GM12872 (cell line): Measurements from ENCODE around the gene PVALEF.

Source experiments
- CTCF ChIP-seq: IDR thresholded peaks from 3 replicates; pipeline ENCODE4 v1.5.1; 2011; ENCODE audit warnings: low read depth, mild to moderate bottlenecking, low read length, moderate library complexity; ENCODE audit not compliant: insufficient read depth

PVALEF gene

GRCh38 chr17:81195941-81196495, 30.7 kb downstream of the PVALEF start:
- no peak for TF ChIP-seq CTCF

GRCh38 chr17:81196505-81197408, 31.4 kb downstream of the PVALEF start:
- no peak for TF ChIP-seq CTCF

- TF ChIP-seq CTCF, result no peak
These were observed 32.1 kb downstream of the PVALEF start for GRCh38 chr17:81197409-81197795.

GRCh38 chr17:81197831-81198490, 32.7 kb downstream of the PVALEF start:
- no peak for TF ChIP-seq CTCF

GRCh38 chr17:81198826-81199481, 33.6 kb downstream of the PVALEF start:
- TF ChIP-seq CTCF, result no peak

- no peak for TF ChIP-seq CTCF
These were observed 34.1 kb downstream of the PVALEF start for GRCh38 chr17:81199482-81199830.

GRCh38 chr17:81200201-81200600, 34.9 kb downstream of the PVALEF start:
- no peak for TF ChIP-seq CTCF
